ENCODE results near the gene VARS2.

- TF ChIP-seq POLR2A (IDR thresholded peaks at IDR 0.05) (no peak), CTCF (IDR thresholded peaks at IDR 0.05) (no peak)
These were observed 50.0 kb downstream of the VARS2 start for GRCh38 chr6:30964075-30964474.

Measured in Peyer's patch (tissue), 4 donors.